SH-SY5Y (cell line): Measurements from ENCODE around the gene C22orf15.

Experiments used
- GATA2 ChIP-seq: IDR thresholded peaks from 2 replicates; pipeline ENCODE4 v1.6.1; 2011; ENCODE audit warnings: mild to moderate bottlenecking, low read depth, low read length
- GATA3 ChIP-seq: IDR thresholded peaks from 2 replicates; pipeline ENCODE4 v1.6.1; 2011; ENCODE audit warnings: low read depth, mild to moderate bottlenecking, low read length, moderate library complexity

DNA sequence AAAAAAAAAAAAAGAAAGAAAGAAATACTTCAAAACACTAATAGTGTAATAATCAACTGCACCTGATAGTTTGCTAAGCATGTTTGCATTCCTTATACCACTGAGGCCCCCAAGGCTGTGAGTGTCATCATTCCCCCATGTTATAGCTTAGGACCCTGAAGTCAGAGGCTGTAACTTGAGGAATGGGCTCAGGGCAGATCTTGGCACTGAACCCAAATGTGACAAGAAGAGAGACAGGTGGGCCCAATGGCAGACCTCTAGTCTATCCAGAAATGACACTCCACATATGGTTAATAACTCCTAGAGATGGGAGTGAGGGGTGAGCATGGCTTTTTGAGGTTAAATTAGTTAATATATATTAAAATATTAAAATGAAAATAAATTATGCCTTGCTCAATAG lies 25.1 kb upstream of the C22orf15 start:
- TF ChIP-seq GATA2 (no peak), GATA3 (no peak)
